GM21447 (cell line): ENCODE results near the gene SPATA24.
"Not testable (repeated sequence)": the region's sequence is repeated elsewhere in the genome, so short reads cannot be mapped to it uniquely, and the experiment has no call there.

Source experiments
- ATAC-seq: cut with Tn5 transposase; IDR thresholded peaks from one replicate; pipeline ENCODE4 v1.9.1; 2021; ENCODE audit not compliant: unreplicated experiment

SPATA24 gene

GRCh38 chr5:139395844-139396640 is 7.8 kb downstream of the SPATA24 start:
- no peak for ATAC-seq

GRCh38 chr5:139394654-139395566 is 9.0 kb downstream of the SPATA24 start, which contains the start of gene PROB1:
TSS of gene PROB1 (minus strand) at chr5:139395104. CDS start at chr5:139395081, 23 bp downstream.
- ATAC-seq, result no peak

GRCh38 chr5:139394123-139394653 is 9.7 kb downstream of the SPATA24 start:
- ATAC-seq, result no peak

GRCh38 chr5:139393497-139394122 is 10.3 kb downstream of the SPATA24 start:
- no peak for ATAC-seq

GRCh38 chr5:139392678-139393496 is 11.0 kb downstream of the SPATA24 start:
- peak; percentile 38 for ATAC-seq

GRCh38 chr5:139392324-139392677 is 11.6 kb downstream of the SPATA24 start:
- ATAC-seq, result no peak

GRCh38 chr5:139391570-139392323 is 12.1 kb downstream of the SPATA24 start:
- ATAC-seq, result no peak

- ATAC-seq, result no peak
These were observed 13.0 kb downstream of the SPATA24 start for GRCh38 chr5:139390639-139391569.

GRCh38 chr5:139389701-139390638 is 13.9 kb downstream of the SPATA24 start, which contains the start of gene MZB1:
TSS of gene MZB1 (minus strand) at chr5:139389913. CDS start at chr5:139389856, 57 bp downstream.
- ATAC-seq, result peak; percentile 36

- ATAC-seq, result peak; percentile 26
These were observed 15.6 kb downstream of the SPATA24 start for GRCh38 chr5:139388198-139388821.

GRCh38 chr5:139387611-139388197 is 16.2 kb downstream of the SPATA24 start:
- ATAC-seq, result no peak

GRCh38 chr5:139386956-139387355 is 16.9 kb downstream of the SPATA24 start:
- ATAC-seq, result not testable (repeated sequence)

GRCh38 chr5:139386050-139386438 is 17.8 kb downstream of the SPATA24 start:
- no peak for ATAC-seq

GRCh38 chr5:139385061-139386049 is 18.5 kb downstream of the SPATA24 start:
- no peak for ATAC-seq

- ATAC-seq, result no peak
These were observed 19.3 kb downstream of the SPATA24 start for GRCh38 chr5:139384591-139385051.
